ENCODE data around the gene GPRC5D. TPM values are rescaled to one million over a fixed set of nuclear protein-coding genes. Genes with fewer than 3 reads are reported as not detected.

GPRC5D gene
- polyA plus RNA-seq, 3 donors from 2014 or later, result 0.52 TPM; not detected in 2

DNA sequence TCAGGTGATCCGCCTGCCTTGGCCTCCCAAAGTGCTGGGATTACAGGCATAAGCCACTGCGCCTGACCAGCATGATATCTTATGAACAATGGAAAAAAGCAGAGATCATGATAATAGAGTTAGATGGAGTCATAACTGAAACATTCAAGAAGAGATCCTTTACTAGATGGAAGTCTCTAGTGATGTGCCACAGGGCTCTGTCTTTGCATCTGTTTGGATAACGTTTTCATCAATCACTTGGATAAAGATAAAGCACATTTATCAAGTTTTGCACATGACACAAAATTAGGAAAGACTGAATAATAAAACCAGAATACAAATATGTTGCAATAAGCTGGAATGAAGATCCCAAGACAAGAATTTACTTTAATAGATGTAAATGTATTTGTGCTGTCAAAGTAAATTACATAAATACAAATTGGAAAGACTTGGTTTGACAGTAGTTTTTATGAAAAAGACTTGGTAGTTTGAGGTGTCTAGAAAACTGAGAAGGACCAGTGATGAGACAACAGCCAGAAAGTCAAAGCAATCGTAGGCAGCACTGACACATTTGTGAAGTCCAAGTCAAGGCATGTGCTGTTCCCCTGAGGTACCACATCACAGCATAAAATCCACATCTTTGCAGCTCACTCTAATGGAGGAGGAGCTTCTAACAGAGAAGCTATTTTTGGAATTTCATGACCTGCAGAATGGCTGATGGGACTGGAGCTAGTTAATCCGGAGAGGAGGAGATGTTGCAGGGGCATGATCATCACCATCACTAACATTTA, 32.1 kb downstream of the GPRC5D start:
- H3K9me3 Mint-ChIP-seq, result no peaks in the 10 kb centered on the region
- peaks cover 4 to 6% (median 5%) of the 10 kb centered on the region in 3 donors for H3K27me3 Mint-ChIP-seq (ENCODE audit: low read depth in 3 of 3)
- no peak for DNase-seq
- no peaks in the 10 kb centered on the region for H3K36me3 Mint-ChIP-seq
- no peak overlapping the region for H3K4me3 Mint-ChIP-seq
- peaks cover 4 to 9% of the 10 kb centered on the region in 2 donors for H3K4me1 Mint-ChIP-seq
- H3K27ac Mint-ChIP-seq, result no peak overlapping the region

DNA sequence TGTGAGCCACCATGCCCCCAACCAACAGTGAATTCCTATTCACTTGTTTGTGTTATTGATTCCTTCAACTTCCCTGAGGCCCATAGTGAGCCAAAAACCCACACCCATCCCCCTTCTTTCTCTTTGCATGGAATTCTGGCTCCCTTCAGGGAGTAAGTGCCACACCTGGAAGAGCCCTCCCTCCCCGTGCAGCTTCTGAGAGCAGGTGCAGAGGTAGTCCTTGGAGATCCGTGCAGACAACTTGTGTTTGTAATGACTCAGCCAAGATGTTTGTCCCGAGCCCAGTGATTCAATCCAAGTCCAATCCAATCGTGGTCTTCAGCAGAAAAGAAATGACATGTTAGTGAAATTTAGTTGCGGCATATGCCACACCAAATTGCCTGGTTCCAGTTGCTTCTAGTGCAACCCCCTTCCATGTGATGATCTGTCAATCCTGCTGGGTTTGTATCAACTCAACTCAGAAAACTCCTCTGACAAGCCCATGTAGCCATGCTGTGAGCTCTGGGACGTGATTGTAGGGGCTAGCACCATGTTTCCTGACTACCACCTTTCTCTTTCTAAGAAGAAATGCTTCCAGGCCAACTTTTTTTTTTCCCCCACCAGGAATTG, 33.1 kb downstream of the GPRC5D start:
- Mint-ChIP-seq H3K4me1 (peaks cover 4 to 9% of the 10 kb centered on the region in 2 donors), H3K9me3 (no peaks in the 10 kb centered on the region), H3K27me3 (ENCODE audit: low read depth in 3 of 3) (peaks cover 5 to 8% (median 6%) of the 10 kb centered on the region in 3 donors), H3K4me3 (no peak overlapping the region), H3K36me3 (no peaks in the 10 kb centered on the region), H3K27ac (no peak overlapping the region)
- DNase-seq, result no peak

DNA sequence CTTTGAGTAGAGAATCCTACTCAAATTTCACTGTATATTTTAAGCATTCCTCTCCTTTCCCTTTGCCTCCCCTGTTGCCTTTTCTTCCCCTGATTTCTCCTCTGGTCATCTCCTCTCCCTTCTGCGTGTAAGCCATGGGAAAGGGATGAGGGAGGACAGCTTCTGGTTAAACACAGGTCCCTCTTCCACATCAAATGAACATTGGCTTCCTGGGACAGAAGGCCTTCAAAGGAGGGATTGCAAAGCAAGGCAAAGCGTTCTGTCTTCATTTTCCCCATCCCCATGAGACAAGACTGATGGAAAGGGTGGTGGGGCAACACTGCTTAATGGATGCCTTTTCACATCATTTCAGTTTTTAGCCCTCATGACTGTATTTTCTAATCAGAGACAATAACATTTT, 34.5 kb downstream of the GPRC5D start:
- H3K36me3 Mint-ChIP-seq, result no peaks in the 10 kb centered on the region

DNA sequence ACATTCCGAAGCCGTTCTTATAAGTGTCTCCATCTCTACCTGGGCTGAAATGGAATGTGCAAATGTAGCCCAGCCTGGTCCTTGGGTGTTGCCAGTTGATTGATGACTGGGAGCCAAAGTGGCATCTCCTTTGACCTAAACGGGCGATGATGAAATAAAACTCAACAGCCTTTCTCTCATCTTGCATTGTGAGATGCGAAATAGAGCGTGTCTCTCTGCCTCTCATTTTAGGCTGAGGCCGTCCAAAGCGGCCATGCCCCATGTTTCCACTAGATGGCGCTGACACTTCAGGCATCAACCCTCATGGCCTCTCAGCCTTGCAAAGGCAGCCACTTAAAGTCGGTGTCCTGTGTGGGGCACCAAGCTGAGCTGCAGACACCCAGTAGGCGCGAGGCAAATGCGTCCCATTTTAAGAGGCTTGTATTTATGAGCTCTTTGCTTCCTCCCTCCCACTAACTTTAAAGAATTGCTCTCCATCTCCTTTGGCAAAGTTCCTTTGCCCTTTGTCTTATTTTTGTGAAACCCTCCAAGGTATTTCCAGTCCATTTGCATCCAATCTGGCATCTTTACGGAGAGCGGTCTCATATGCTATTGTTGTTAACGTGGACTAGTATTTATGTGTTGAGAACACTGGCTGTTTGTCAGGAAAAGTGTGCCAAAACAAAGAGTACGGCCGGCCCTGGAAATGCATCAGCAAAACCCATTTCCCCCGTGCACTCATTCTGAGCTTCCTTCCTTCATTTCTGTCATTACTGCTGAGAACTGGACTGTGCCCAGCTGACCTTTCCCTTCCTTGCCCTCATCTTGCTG, 35.6 kb downstream of the GPRC5D start:
- Mint-ChIP-seq H3K4me1 (peaks cover 4 to 9% of the 10 kb centered on the region in 2 donors), H3K4me3 (no peak overlapping the region), H3K9me3 (no peaks in the 10 kb centered on the region), H3K27me3 (ENCODE audit: low read depth in 3 of 3) (peaks cover 5 to 8% (median 6%) of the 10 kb centered on the region in 3 donors), H3K27ac (no peak overlapping the region), H3K36me3 (no peaks in the 10 kb centered on the region)
- DNase-seq, result peak; percentile 66 to 78 (median 69)

More for the DNA sequence above, 34.5 kb downstream of the GPRC5D start:
- Mint-ChIP-seq H3K27ac (no peak overlapping the region), H3K27me3 (ENCODE audit: low read depth in 3 of 3) (peaks cover 5 to 8% (median 6%) of the 10 kb centered on the region in 3 donors), H3K4me1 (peaks cover 4 to 9% of the 10 kb centered on the region in 2 donors), H3K9me3 (no peaks in the 10 kb centered on the region), H3K4me3 (no peak overlapping the region)
- no peak for DNase-seq

DNA sequence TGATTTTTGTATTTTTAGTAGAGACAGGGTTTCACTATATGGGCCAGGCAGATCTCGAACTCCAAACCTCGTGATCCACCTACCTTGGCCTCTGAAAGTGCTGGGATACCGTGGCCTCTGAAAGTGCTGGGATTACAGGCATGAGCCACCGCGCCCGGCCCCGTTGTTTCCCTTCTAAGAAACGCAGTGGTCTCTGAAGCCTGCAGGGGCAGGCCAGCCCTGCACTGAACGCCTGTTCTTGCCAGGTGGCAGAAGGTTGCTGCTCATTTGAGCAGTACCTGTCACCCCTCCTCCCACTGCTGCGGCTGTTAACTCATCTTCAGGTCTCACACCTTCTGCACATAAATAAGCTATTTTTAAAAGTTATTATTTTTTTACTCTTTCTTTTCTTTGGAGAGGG, 36.3 kb downstream of the GPRC5D start:
- H3K27me3 Mint-ChIP-seq (ENCODE audit: low read depth in 3 of 3), result peaks cover 5 to 8% (median 6%) of the 10 kb centered on the region in 3 donors
- no peaks in the 10 kb centered on the region for H3K9me3 Mint-ChIP-seq
- no peak overlapping the region for H3K27ac Mint-ChIP-seq
- no peaks in the 10 kb centered on the region for H3K36me3 Mint-ChIP-seq
- DNase-seq, result no peak
- H3K4me3 Mint-ChIP-seq, result no peak overlapping the region
- peaks cover 4 to 9% of the 10 kb centered on the region in 2 donors for H3K4me1 Mint-ChIP-seq

DNA sequence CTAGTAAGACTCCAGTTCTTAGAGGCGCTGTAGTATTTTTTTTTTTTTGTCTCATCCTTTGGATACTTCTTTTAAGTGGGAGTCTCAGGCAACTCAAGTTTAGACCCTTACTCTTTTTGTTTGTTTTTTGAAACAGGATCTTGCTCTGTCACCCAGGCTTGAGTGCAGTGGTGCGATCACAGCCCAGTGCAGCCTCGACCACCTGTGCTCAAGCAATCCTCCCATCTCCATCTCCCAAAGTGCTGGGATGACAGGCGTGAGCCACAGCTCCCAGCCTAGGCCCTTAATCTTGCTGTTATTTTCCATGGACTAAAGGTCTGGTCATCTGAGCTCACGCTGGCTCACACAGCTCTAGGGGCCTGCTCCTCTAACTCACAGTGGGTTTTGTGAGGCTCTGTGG, 39.3 kb downstream of the GPRC5D start:
- no peaks in the 10 kb centered on the region for H3K9me3 Mint-ChIP-seq
- no peaks in the 10 kb centered on the region for H3K36me3 Mint-ChIP-seq
- no peak for DNase-seq
- peaks cover 0 to 14% (median 1%) of the 10 kb centered on the region in 3 donors for H3K27me3 Mint-ChIP-seq (ENCODE audit: low read depth in 3 of 3)
- H3K27ac Mint-ChIP-seq, result no peak overlapping the region
- H3K4me1 Mint-ChIP-seq, result peaks cover 11 to 18% of the 10 kb centered on the region in 2 donors
- no peak overlapping the region for H3K4me3 Mint-ChIP-seq

DNA sequence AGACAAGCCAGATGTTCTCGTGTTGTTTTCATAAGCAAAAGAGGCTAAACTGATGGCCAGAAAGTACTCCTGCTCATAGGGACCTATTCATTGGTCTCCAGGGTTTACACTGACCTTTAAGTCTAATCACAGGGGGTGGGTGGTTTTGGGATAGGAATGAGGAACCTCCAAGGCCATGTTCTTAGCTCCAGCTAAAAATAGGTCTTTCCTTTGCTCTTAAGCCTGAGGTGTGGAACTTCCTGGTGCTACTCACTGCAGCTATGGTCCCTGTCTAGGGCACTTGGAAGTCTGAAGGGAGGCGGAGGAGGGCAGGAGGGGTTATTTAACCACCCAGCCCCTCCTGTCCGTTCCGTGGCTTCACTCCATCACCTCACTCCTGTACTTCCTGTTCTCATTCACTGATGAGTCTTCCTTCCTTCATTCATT, 42.0 kb downstream of the GPRC5D start:
- H3K36me3 Mint-ChIP-seq, result no peaks in the 10 kb centered on the region
- H3K4me3 Mint-ChIP-seq, result no peak overlapping the region
- no peak for DNase-seq
- H3K4me1 Mint-ChIP-seq, result peaks cover 7 to 8% of the 10 kb centered on the region in 2 donors
- no peaks in the 10 kb centered on the region for H3K9me3 Mint-ChIP-seq
- no peak overlapping the region for H3K27ac Mint-ChIP-seq
- H3K27me3 Mint-ChIP-seq (ENCODE audit: low read depth in 3 of 3), result peaks cover 4 to 10% (median 4%) of the 10 kb centered on the region in 3 donors

DNA sequence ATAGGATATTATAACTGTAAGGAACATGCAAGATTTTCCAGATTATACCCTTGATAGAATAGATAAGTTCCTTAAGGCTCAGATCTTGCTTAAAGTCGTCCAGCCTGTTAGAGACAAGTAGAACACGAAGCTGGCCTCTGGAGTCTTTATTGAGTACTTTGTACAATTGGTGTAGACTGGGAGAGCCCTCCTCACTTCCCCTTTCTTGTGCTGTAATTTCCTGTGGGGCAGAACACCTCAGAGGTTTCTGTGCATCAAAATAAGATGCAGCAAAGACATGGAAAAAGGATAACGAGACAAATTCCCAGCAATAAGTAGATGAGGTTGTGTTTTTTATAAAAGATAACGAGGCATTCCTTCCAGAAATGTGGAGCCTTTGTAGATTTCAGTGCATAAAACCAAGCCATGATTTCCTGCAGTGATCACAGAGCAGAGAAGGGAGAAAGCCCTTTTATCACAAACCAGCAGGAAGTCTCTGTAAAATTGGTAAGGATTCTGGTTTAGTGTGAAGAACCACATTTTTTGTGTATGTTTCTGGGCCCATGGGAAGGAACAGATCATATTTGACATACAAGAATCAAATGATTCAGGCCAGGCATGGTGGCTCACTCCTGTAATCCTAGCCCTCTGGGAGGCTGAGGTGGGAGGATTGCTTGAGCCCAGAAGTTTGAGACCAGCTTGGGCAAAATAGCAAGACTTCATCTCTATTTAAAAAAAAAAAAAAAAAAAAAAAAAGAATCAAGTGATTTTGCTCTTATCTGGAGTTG, 42.6 kb downstream of the GPRC5D start:
- no peaks in the 10 kb centered on the region for H3K9me3 Mint-ChIP-seq
- peak overlapping the region in 1 of 6 donors; percentile 30 for H3K27ac Mint-ChIP-seq
- peaks cover 7 to 8% of the 10 kb centered on the region in 2 donors for H3K4me1 Mint-ChIP-seq
- no peak overlapping the region for H3K4me3 Mint-ChIP-seq
- no peak for DNase-seq
- H3K27me3 Mint-ChIP-seq (ENCODE audit: low read depth in 3 of 3), result peaks cover 4 to 10% (median 4%) of the 10 kb centered on the region in 3 donors
- H3K36me3 Mint-ChIP-seq, result no peaks in the 10 kb centered on the region

DNA sequence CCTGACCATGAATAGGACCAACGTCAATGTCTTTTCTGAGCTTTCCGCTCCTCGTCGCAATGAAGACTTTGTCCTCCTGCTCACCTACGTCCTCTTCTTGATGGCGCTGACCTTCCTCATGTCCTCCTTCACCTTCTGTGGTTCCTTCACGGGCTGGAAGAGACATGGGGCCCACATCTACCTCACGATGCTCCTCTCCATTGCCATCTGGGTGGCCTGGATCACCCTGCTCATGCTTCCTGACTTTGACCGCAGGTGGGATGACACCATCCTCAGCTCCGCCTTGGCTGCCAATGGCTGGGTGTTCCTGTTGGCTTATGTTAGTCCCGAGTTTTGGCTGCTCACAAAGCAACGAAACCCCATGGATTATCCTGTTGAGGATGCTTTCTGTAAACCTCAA, 43.3 kb downstream of the GPRC5D start:
- H3K36me3 Mint-ChIP-seq, result no peaks in the 10 kb centered on the region
- no peak overlapping the region for H3K4me3 Mint-ChIP-seq
- no peak for DNase-seq
- peaks cover 4 to 6% (median 4%) of the 10 kb centered on the region in 3 donors for H3K27me3 Mint-ChIP-seq (ENCODE audit: low read depth in 3 of 3)
- H3K4me1 Mint-ChIP-seq, result peaks cover 7 to 8% of the 10 kb centered on the region in 2 donors
- no peaks in the 10 kb centered on the region for H3K9me3 Mint-ChIP-seq
- no peak overlapping the region for H3K27ac Mint-ChIP-seq

DNA sequence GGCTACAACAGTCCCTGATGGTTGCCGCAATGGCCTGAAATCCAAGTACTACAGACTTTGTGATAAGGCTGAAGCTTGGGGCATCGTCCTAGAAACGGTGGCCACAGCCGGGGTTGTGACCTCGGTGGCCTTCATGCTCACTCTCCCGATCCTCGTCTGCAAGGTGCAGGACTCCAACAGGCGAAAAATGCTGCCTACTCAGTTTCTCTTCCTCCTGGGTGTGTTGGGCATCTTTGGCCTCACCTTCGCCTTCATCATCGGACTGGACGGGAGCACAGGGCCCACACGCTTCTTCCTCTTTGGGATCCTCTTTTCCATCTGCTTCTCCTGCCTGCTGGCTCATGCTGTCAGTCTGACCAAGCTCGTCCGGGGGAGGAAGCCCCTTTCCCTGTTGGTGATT, 43.7 kb downstream of the GPRC5D start:
- Mint-ChIP-seq H3K36me3 (no peaks in the 10 kb centered on the region), H3K4me1 (peaks cover 7 to 8% of the 10 kb centered on the region in 2 donors), H3K9me3 (no peaks in the 10 kb centered on the region), H3K4me3 (no peak overlapping the region), H3K27me3 (ENCODE audit: low read depth in 3 of 3) (peaks cover 4 to 6% (median 4%) of the 10 kb centered on the region in 3 donors), H3K27ac (no peak overlapping the region)
- no peak for DNase-seq

DNA sequence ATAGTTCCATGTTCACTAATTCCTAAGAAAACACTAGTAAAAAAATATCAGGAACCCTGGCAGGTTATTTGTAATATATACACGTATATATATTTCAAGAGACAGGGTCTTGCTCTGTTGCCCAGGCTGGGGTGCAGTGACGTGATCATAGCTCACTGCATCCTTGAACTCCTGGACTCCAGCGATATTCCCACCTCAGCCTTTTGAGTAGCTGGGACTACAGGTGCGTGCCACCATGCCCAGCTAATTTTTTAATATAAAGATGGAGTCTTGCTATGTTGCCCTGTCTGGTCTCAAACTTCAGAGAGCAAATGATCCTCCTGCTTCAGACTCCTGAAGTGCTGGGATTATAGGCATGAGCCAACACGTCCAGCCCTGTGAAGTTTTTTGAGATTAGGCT, 44.4 kb downstream of the GPRC5D start:
- H3K27ac Mint-ChIP-seq, result no peak overlapping the region
- DNase-seq, result no peak
- peaks cover 7 to 8% of the 10 kb centered on the region in 2 donors for H3K4me1 Mint-ChIP-seq
- H3K36me3 Mint-ChIP-seq, result no peaks in the 10 kb centered on the region
- H3K27me3 Mint-ChIP-seq (ENCODE audit: low read depth in 3 of 3), result peaks cover 4 to 6% (median 4%) of the 10 kb centered on the region in 3 donors
- H3K9me3 Mint-ChIP-seq, result no peaks in the 10 kb centered on the region
- H3K4me3 Mint-ChIP-seq, result no peak overlapping the region

DNA sequence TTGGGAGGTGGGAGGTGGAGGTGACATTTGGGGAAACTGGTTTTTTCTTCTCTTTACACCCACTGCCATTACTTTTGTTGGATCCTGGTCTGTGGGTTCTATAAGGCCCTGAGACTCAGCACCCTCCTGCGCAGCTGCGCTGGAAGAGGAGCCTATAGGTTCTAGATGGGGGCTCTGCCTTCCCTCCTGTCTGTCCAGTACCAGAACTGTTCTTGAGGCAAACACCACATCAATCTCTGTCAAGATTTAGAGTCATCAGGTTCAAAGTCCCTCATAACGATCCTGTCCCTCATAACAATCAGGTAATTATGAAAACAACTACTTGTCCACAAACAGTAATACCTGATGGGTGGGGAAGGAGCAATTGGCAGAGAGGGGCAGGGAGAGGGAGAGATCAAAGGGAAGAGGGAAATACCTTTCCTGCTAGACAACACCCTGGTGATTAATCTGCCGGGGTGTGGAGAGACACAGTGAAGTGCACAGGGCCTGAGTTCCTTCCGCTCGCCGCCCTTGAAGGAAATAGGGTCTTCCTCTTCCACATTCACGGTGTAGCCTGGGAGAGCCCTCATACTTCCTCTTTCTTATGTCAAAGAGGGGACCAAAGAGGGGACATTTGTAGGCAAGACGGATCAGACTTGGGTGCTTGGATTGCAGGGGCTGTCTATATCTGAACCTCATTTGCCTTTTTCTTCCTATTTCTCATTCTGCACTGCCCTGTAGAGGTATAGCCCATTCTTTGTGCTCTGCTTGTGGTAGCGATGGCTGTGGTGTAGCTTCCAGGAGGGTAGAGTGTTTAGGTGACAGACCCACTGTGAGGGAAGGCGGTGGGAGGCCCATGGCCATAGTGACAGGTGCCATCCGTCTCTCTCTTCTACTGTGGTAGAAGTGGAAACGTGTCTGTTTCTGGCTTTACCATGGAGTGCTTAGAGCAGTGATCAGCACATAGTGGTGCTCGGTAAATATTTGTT, 48.0 kb downstream of the GPRC5D start:
- Mint-ChIP-seq H3K9me3 (no peaks in the 10 kb centered on the region), H3K27me3 (ENCODE audit: low read depth in 3 of 3) (peaks cover 4 to 6% (median 6%) of the 10 kb centered on the region in 3 donors), H3K4me1 (peaks cover 0 to under 1% of the 10 kb centered on the region in 2 donors), H3K4me3 (no peak overlapping the region), H3K36me3 (no peaks in the 10 kb centered on the region), H3K27ac (no peak overlapping the region)
- DNase-seq, result no peak

All from immature natural killer cell (primary cell).